Chondrocyte (in vitro differentiated cells): ENCODE measurements around the gene COASY. TPM values are rescaled to one million over a fixed set of nuclear protein-coding genes. Genes with fewer than 3 reads are reported as not detected.
A peak's percentile ranks its signal among the peaks of the same experiment; 100 is the strongest.

ENCODE experiments used
- DNase-seq: peaks from one replicate; pipeline ENCODE4 v3.0.0; 2021; ENCODE audit warnings: mixed read lengths, low spot score
- H3K27ac Mint-ChIP-seq: one replicate; pipeline ENCODE4 v1.8.0; 2021; ENCODE audit warnings: mild to moderate bottlenecking, moderate library complexity, mixed read lengths; ENCODE audit not compliant: unreplicated experiment
- H3K27me3 Mint-ChIP-seq: 2 replicates; pipeline ENCODE4 v1.8.0; 2021; ENCODE audit warnings: low read depth, mixed read lengths
- H3K36me3 Mint-ChIP-seq: 2 replicates; pipeline ENCODE4 v1.8.0; 2021; ENCODE audit warnings: low read depth, mixed read lengths
- H3K4me1 Mint-ChIP-seq: 2 replicates; pipeline ENCODE4 v1.8.0; 2021; ENCODE audit warnings: low read depth, mild to moderate bottlenecking, mixed read lengths
- H3K4me3 Mint-ChIP-seq: one replicate; pipeline ENCODE4 v1.8.0; 2021; ENCODE audit warnings: mild to moderate bottlenecking, moderate library complexity, mixed read lengths; ENCODE audit not compliant: unreplicated experiment
- H3K9me3 Mint-ChIP-seq: 2 replicates; pipeline ENCODE4 v1.8.0; 2021; ENCODE audit warnings: low read depth, mixed read lengths
- long read RNA-seq: library from polyadenylated mRNA; stranded (forward); transcript quantifications from one replicate; pipeline ENCODE4 v2.0.0, GENCODE V29; 2021
- total RNA-seq: library from RNA; stranded (reverse); gene quantifications from 3 replicates; pipeline ENCODE4 v1.2.1, GENCODE V29; 2021
- TF ChIP-seq, protein P1 (sequence below): fragments of 200-600 bp; sonication (generic); IDR thresholded peaks from 2 replicates; pipeline ENCODE4 v1.5.0; 2021; ENCODE audit warnings: antibody characterized with exemption, mild to moderate bottlenecking, moderate library complexity

COASY gene
- 31.2 to 57.3 TPM (median 37.1 TPM) in 3 replicates for total RNA-seq
- long read RNA-seq, transcript COASY-201 (9 exons, 2,458 nt): major isoform, 50 of 79 reads
- long read RNA-seq, transcript COASY-202 (10 exons, 2,071 nt): minor isoform, 10 of 79 reads
- long read RNA-seq, partial matches to known transcripts: 0 of 79 reads
- long read RNA-seq, other reads (novel, unspliced or antisense): 19 of 79 reads

- Mint-ChIP-seq H3K9me3 (no peaks in the 10 kb centered on the region), H3K4me3 (peak within 1 kb of the TSS; percentile 90)
Observed at GRCh38 chr17:42561897-42562387, at the start of gene COASY. TSS of gene COASY (plus strand) at chr17:42562148. CDS start at chr17:42562623, 475 bp downstream.

DNA sequence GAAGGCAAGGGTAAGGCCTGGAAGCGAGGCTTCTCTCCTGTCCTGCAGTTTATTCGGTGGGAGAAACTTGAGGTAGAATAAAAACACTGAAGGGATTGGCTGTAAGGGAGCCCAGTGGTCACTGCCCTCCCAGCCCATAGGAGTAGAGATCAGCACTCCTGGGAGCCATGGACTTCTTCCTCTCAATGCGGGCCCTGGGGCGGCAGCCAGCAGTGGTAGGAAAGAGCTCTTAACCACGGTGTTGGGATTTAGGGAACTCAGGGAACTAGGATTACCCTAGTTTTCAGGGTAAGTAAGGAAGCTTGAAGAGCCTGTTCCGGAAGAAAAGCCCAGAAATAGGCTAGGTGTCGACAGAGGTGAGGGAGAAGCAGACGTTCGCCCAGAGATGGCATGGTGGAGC lies 49.7 kb upstream of the COASY start:
- TF ChIP-seq, protein P1, sequence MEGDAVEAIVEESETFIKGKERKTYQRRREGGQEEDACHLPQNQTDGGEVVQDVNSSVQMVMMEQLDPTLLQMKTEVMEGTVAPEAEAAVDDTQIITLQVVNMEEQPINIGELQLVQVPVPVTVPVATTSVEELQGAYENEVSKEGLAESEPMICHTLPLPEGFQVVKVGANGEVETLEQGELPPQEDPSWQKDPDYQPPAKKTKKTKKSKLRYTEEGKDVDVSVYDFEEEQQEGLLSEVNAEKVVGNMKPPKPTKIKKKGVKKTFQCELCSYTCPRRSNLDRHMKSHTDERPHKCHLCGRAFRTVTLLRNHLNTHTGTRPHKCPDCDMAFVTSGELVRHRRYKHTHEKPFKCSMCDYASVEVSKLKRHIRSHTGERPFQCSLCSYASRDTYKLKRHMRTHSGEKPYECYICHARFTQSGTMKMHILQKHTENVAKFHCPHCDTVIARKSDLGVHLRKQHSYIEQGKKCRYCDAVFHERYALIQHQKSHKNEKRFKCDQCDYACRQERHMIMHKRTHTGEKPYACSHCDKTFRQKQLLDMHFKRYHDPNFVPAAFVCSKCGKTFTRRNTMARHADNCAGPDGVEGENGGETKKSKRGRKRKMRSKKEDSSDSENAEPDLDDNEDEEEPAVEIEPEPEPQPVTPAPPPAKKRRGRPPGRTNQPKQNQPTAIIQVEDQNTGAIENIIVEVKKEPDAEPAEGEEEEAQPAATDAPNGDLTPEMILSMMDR: no peak
- DNase-seq: peak; percentile 42
- no peak overlapping the region for H3K27ac Mint-ChIP-seq
- H3K4me3 Mint-ChIP-seq: no peak overlapping the region
- H3K9me3 Mint-ChIP-seq: no peaks in the 10 kb centered on the region
- H3K36me3 Mint-ChIP-seq: peaks cover 28% of the 10 kb centered on the region
- H3K27me3 Mint-ChIP-seq: no peaks in the 10 kb centered on the region
- peaks cover 26% of the 10 kb centered on the region for H3K4me1 Mint-ChIP-seq

More at GRCh38 chr17:42561897-42562387, at the start of gene COASY:
- H3K4me1 Mint-ChIP-seq: peaks cover 42% of the 10 kb centered on the region
- peaks cover 1% of the 10 kb centered on the region for H3K36me3 Mint-ChIP-seq
- peak; percentile 98 for DNase-seq
- no peaks in the 10 kb centered on the region for H3K27me3 Mint-ChIP-seq
- H3K27ac Mint-ChIP-seq: peak within 1 kb of the TSS; percentile 93
- TF ChIP-seq, protein P1: no peak

DNA sequence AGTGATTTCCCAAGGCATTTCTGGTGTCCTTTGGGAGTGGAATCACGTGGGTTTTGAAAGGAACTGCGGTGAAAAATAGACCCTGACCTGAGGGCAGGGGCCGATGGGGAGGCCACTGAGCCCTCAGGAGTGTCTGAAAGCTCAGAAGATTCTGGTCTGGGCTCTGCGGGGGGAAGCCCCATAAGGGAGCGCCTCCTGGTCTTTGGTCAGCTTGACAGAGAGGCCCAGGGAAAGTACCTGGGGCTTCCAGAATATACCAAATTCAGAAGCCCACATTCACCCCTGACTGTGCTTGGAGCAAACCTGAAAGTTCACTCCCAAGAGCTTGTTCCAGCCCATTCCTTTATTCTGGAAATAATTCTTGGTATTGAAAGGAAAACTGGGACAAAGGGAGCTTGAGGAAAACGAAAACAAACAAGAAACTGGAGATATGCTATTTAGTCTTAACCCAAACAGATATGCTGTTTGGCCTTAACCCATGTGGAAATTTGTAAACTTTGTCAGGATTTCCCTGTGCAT lies 49.2 kb upstream of the COASY start:
- Mint-ChIP-seq H3K9me3 (no peaks in the 10 kb centered on the region), H3K36me3 (peaks cover 26% of the 10 kb centered on the region), H3K4me3 (no peak overlapping the region), H3K27me3 (no peaks in the 10 kb centered on the region), H3K4me1 (peaks cover 30% of the 10 kb centered on the region), H3K27ac (no peak overlapping the region)
- TF ChIP-seq, protein P1: no peak
- peak; percentile 27 for DNase-seq

- DNase-seq: peak; percentile 70
- no peak overlapping the region for H3K4me3 Mint-ChIP-seq
- H3K27ac Mint-ChIP-seq: no peak overlapping the region
- H3K27me3 Mint-ChIP-seq: no peaks in the 10 kb centered on the region
- H3K36me3 Mint-ChIP-seq: peaks cover 18% of the 10 kb centered on the region
- H3K4me1 Mint-ChIP-seq: peaks cover 38% of the 10 kb centered on the region
- H3K9me3 Mint-ChIP-seq: no peaks in the 10 kb centered on the region
- TF ChIP-seq, protein P1: no peak
Observed at GRCh38 chr17:42513686-42514085, 48.3 kb upstream of the COASY start.

DNA sequence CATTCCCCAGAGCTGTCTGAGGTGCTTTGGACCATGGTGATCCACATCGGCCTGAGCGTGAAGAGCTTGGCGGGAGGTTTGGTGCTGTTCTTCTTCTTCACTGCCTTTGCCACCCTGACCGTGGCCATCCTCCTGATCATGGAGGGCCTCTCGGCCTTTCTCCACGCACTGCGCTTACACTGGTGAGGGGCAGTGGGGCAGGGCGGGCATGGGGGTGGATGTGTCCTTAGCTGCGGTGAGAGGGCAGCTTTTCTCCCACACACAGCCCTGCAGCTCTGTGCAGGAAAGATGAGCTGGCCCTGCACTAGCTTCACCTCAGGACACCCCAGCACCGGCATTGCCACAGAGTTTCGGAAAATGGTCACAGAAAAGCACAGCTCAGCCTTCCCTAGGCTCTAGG lies 47.7 kb upstream of the COASY start:
- no peak overlapping the region for H3K27ac Mint-ChIP-seq
- H3K4me3 Mint-ChIP-seq: no peak overlapping the region
- TF ChIP-seq, protein P1: no peak
- no peaks in the 10 kb centered on the region for H3K27me3 Mint-ChIP-seq
- peaks cover 44% of the 10 kb centered on the region for H3K4me1 Mint-ChIP-seq
- H3K36me3 Mint-ChIP-seq: peaks cover 12% of the 10 kb centered on the region
- no peaks in the 10 kb centered on the region for H3K9me3 Mint-ChIP-seq
- peak; percentile 59 for DNase-seq
